NCI-H446 (cell line): Measurements from ENCODE around the gene TPRA1.
"Not testable (repeated sequence)": the region's sequence is repeated elsewhere in the genome, so short reads cannot be mapped to it uniquely, and the experiment has no call there.

Source experiments
- DNase-seq, 2 experiments: peaks; one replicate each; lab custom pipeline; 2025; lab: John Stamatoyannopoulos, UW

The TPRA1 gene

DNA sequence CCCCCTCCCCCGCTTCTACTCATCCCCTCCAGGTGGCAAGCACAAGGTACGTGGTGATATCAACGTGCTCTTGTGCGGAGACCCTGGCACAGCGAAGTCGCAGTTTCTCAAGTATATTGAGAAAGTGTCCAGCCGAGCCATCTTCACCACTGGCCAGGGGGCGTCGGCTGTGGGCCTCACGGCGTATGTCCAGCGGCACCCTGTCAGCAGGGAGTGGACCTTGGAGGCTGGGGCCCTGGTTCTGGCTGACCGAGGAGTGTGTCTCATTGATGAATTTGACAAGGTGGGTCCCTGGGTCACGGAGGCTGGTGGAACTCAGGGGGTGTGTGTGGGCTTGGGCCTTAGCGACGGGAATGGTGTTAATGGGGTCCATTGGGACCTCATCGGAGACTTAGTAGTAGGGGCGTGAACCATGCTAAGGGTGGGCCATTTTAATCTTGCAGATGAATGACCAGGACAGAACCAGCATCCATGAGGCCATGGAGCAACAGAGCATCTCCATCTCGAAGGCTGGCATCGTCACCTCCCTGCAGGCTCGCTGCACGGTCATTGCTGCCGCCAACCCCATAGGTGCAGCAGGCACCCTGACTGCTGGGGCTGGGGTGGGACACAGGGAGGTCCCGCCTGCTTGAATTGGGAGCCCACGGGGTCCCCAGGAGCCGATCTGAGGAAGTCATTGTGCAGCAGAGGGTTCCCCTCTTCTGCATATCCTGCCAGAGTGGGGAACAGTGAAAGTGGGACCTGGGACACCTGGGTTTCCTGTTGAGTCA is 26.5 kb upstream of the TPRA1 start:
- DNase-seq, result no peak

DNA sequence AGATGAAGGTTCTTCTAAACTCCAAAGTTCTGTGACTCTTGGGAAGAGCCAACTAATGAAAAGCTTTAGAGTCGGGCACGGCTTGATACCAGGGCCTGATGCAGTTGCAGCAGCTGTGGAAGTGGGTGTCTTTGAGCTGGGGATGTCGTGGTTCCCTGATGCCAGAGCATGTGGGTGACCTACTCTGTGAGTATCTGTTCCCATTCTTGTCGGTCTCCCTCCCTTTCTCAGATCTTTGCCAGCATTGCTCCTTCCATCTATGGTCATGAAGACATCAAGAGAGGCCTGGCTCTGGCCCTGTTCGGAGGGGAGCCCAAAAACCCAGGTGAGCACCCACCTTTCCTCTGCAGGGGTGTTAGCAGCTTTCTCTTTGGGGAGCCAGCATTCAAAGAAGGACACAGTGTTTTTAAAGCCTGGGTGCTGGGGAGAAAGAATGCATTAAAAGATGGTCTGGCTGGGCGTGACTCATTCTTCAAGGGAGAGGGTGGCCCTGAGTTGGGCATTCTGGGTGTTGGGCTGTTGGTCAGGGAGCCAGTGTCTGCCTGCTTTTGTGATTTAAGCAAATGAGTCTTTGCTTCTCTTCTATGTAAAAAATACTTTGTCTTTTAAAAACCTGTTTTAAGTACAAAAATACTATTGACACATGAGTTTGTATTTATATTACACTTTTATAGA is 25.2 kb upstream of the TPRA1 start:
- DNase-seq, result no peak

- DNase-seq, result no peak
These were observed 24.5 kb upstream of the TPRA1 start for GRCh38 chr3:127614928-127615589.

- no peak for DNase-seq
These were observed 22.9 kb upstream of the TPRA1 start for GRCh38 chr3:127613406-127613805.

DNA sequence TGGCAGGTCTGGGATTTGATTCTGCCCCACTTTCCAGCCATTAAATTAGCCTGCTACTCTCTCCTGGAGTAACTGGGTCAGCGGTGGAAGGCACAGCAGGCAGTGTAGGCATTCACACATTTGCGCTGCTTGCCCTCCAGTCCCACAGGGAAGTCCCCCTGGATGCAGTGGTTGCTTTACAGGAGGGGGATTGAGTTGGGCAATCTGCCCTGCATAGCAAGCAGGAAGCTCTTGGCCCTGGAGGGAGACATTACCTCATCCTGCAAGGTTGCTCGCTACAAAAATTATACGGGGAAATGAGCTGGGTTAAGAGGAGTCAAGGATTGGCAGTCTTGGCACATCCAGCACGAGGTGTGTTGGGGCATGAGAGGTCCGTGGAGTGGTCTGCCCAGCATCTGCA is 22.4 kb upstream of the TPRA1 start:
- no peak for DNase-seq

GRCh38 chr3:127611251-127611650 is 20.7 kb upstream of the TPRA1 start:
- no peak for DNase-seq

DNA sequence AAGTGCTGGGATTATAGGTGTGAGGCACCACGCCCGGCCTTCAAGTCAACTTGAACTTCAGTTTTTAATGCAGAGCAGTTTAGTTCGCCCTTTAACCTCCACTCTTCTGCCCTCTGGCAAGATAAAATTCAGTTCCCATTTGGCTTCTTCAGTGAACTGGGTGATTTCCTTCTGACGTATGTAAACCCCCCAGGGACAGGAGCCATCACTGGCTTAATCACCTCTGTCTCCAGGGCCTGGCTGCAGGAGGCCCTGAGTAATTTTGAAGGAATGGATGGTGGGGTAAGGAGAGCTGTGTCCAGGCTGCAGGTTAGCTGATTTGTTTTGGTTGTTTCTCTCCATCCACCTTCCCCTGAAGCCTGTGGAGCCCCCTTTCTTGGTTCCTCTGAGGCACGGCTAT is 19.6 kb upstream of the TPRA1 start:
- DNase-seq, result no peak

- DNase-seq, result no peak
These were observed 17.8 kb upstream of the TPRA1 start for GRCh38 chr3:127608362-127608718.

DNA sequence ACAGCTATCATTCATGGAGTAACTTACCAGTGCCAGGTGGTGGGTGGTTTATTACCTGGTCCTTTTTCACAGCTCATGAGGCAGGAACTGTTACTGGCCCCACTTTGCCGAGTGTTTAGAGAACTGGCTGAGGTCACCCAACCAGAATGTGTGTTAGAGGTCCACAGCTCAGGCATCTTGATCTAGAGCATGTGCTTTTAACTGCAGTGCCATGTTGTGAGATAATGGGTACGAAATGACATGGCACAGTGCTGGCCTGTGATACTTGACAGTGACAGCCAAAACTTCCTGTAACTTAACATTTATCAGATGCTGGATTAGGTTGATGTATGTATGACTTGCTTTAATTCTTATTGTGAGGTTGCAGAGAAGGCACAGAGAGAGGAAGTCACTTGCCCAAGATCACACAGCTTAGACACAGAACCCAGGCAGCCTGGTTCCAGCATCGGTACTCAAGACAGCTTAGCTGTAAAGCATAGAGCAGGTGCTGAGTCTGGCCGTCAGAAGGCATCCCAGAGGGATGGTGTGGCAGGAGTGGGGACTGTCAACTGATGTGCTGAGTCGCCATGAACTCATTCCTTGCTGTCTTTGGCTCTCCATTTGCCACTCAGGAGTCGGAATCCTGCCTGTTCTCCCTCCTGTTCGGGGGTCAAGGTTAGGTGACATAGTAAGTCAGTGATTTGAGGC is 17.3 kb upstream of the TPRA1 start:
- no peak for DNase-seq

DNA sequence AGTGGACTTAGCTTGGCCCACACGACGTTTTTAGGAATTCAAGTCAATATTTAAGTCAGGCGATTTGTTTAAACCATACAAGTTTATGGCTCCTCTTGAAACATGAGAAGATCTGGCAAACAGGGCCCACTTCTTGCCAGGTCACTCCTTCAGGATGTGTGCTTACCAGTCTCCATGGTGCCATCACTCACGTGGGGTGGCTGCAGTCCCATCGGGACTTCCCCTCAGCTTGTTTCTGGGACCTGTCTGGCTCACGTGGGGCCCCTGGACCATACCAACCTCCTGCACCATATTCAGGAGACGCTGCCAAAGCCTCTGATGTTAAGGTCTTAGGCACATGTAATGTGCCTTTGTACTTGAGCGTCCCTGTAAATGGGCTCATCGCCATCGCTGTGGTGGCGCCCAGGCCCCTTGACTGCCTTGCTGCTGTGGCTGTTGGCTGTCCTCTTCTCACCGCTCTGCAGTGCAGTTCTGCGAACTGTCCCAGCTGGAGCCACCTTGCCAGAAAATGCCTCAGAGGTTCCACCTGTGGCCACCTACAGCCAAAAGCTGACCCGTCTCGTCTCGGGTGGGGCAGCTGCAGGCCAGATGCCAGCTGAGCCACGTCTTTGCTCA is 16.6 kb upstream of the TPRA1 start:
- no peak for DNase-seq

- DNase-seq, result no peak
These were observed 15.7 kb upstream of the TPRA1 start for GRCh38 chr3:127606086-127606805.

- DNase-seq, result not testable (repeated sequence)
These were observed 15.0 kb upstream of the TPRA1 start for GRCh38 chr3:127605547-127605946.

- no peak for DNase-seq
These were observed 14.1 kb upstream of the TPRA1 start for GRCh38 chr3:127604546-127605165.

GRCh38 chr3:127604035-127604434 is 13.5 kb upstream of the TPRA1 start:
- no peak for DNase-seq

DNA sequence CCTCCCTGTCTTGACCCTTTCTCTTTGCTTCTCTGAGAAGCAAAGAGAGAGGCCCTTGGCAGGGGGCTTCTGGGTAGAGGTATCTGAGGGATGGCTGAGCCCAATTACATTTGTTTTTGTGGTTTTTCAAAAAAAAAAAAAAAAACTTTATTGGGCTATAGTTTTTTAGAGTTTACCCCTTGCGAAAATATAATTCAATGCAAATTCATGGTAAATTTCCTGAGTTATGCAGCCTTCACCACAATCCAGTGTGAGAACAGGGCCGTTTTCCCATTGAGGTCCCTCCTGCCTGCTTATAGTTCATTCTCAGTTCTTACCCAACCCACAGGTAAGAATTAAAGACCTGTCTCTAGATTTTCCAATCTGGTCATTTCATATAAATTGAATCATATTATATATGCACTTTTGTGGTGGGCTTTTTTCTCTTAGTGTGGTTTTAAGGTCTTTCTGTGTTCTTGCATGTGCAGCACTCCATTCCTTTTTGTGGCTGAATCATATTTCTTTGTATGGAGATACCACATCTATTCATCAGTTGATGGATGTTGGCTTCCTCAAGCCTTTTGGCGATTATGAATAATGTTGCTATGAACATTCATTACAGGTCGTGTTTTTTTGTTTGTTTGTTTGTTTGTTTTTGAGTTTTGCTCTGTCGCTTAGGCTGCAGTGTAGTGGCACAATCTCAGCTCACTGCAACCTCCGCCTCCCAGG is 10.4 kb upstream of the TPRA1 start:
- no peak for DNase-seq

- no peak for DNase-seq
These were observed 8.5 kb upstream of the TPRA1 start for GRCh38 chr3:127598841-127599570.

DNA sequence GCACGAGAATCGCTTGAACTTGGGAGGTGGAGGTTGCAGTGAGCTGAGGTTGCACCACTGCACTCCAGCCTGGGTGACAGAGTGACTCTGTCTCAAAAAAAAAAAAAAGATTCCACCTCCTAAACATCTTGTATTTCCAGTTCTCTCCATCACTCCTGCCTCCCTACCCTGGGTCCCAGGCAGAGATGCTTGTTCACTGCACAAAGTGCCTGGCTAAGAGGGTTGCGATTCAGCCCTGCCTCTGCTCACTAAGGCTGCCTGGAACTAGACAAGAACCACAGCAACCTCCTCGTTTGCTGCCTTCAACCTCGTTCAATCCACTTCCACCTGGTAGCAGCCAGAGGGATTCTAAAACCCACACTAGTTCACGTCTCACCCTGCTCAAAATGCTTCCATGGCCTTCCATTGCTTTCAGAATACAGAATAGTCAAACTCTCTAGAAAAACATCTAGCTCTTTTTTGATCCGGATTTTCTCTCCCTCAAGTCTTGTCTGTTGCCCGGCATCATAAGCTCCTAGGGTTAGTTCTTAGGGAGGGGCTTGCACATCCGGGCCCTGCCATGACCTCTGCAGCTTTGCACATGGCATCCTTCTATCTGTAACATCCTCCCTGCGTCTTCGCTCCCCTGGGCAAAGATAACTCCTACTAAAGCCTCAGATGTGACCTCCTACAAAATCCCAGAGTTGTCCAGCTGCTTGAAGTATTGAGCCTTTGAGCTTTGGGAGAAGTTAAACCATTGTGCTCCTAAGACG is 6.7 kb upstream of the TPRA1 start:
- no peak for DNase-seq

- DNase-seq, result no peak
These were observed 4.8 kb upstream of the TPRA1 start for GRCh38 chr3:127595303-127595702.

DNA sequence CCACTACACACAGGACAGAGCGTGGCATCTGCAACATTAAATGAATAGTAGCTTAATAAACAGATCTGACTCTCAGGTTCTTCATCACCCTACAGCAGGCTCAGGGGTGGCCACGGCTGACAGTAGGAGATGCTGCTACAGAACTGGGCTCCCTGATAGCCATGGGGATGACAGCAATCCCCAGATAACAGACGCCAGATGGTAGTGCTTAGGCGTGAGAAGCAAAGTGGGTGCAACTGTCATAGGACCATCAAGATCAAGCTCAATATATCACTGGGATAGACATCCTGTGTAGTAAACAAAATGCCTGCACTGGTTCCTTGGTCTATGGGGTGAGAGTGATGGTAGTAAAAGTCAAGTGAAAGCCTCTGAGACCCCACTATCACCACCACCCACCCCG is 2.6 kb upstream of the TPRA1 start:
- DNase-seq, result no peak
